H1 (cell line): Measurements from ENCODE around the gene DCTN5. TPM values are rescaled to one million over a fixed set of nuclear protein-coding genes. Genes with fewer than 3 reads are reported as not detected.

Source experiments
- ASH2L ChIP-seq: fragments of 200-600, 300-600 bp; sonication (generic); IDR thresholded peaks from one replicate; pipeline ENCODE4 v1.7.1; 2017; ENCODE audit warnings: low read length
- EZH2 ChIP-seq: fragments of 200-600 bp; sonication (generic); IDR thresholded peaks from 2 replicates; pipeline ENCODE4 v1.7.1; 2012; ENCODE audit warnings: low read depth, mild to moderate bottlenecking, moderate library complexity, low read length, inconsistent platforms; ENCODE audit not compliant: severe bottlenecking
- GTF2F1 ChIP-seq: IDR thresholded peaks from 2 replicates; pipeline ENCODE4 v1.6.1; 2012; ENCODE audit warnings: low read depth, low read length, improper control_type of control experiment, borderline replicate concordance
- KDM4A ChIP-seq: IDR thresholded peaks from one replicate; pipeline ENCODE4 v1.7.1; 2012; ENCODE audit warnings: low read depth, mild to moderate bottlenecking, moderate library complexity, low read length, inconsistent platforms; ENCODE audit not compliant: severe bottlenecking
- NANOG ChIP-seq: IDR thresholded peaks from 2 replicates; pipeline ENCODE4 v1.6.1; 2011; ENCODE audit warnings: low read length, low read depth, mild to moderate bottlenecking, inconsistent platforms; ENCODE audit not compliant: insufficient read depth, poor library complexity, severe bottlenecking
- RNF2 ChIP-seq: fragments of 200-900, 300-1000 bp; sonication (generic); IDR thresholded peaks from 2 replicates; pipeline ENCODE4 v1.7.1; 2016; ENCODE audit warnings: borderline replicate concordance, low read depth, mild to moderate bottlenecking, antibody characterized with exemption, low read length; ENCODE audit not compliant: poor library complexity, severe bottlenecking; ENCODE audit errors: missing control alignments
- SP1 ChIP-seq: IDR thresholded peaks from 2 replicates; pipeline ENCODE4 v1.6.1; 2011; ENCODE audit warnings: low read depth, low read length
- polyA plus RNA-seq, 7 experiments: library from polyadenylated mRNA; depleted of rRNA in 3 of 7; stranded (reverse) in 5 of 7; unstranded in 2 of 7; fragments of >200 nt in 5 of 7; fragments of 200-250 nt in 2 of 7; gene quantifications; 1 replicate in 5 of 7; 2 replicates in 1 of 7; 4 replicates in 1 of 7; pipeline versions ENCODE4 v1.2.1 to v1.2.3, GENCODE V29; 2011 to 2013; ENCODE audit warnings: missing spikeins in 2 of 7, mixed read lengths in 2 of 7
- total RNA-seq: library from RNA; stranded (reverse); fragmentation: NEBNext Ultra II Directional; extraction: Animal tissue kit (Norgen Biotek cat#: 25700); gene quantifications from 2 replicates; pipeline ENCODE4 v1.2.1, GENCODE V29; 2021

Gene DCTN5
- total and polyA plus RNA-seq, 2 of the 8 experiments (the other 6 are each of a cell fraction or from before 2014, with no cell fraction given), result 36.0 to 74.0 TPM

DNA sequence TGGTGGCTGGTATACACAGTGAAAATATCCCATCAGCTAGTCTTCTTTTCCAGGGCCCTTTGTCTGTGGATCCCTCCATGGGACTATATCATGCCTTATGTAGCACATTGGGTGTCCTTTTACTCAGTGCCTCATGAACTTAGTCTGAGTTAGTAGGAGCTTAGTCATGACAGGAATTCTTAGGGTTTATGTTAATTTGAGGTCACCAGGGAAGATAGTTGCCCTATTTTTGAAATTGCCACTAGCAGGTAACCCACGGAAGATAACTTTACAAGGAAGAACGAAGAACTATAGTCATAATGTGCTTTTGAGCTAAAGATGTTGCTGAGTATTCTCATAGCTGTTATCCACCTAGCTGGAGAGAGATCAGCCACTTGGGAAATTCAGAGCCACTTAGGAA is 22.7 kb downstream of the DCTN5 start (continued):
- TF ChIP-seq EZH2 (no peak), RNF2 (no peak), NANOG (no peak), SP1 (no peak), KDM4A (no peak), ASH2L (no peak), GTF2F1 (no peak)
